Measurements from ENCODE around the gene MTERF4.

GRCh38 chr2:241120440-241120839 lies 18.4 kb upstream of the MTERF4 start:
- TF ChIP-seq CTCF (IDR thresholded peaks at IDR 0.05) (no peak), POLR2A (IDR thresholded peaks at IDR 0.05) (no peak)

Measured in thyroid gland (tissue), 4 donors.